Neural progenitor cell (in vitro differentiated cells): ENCODE data around the gene URGCP.

ENCODE experiments used
- CTCF ChIP-seq: fragments of 200-600 bp; sonication (generic); IDR thresholded peaks from 2 replicates; pipeline ENCODE4 v1.5.1; 2017; ENCODE audit warnings: antibody characterized with exemption, mild to moderate bottlenecking
- EZH2 ChIP-seq: fragments of 200-600 bp; sonication (generic); IDR thresholded peaks from 2 replicates; pipeline ENCODE4 v1.6.1; 2017; ENCODE audit warnings: antibody characterized with exemption, mild to moderate bottlenecking, moderate library complexity

- no peak for TF ChIP-seq CTCF
- TF ChIP-seq EZH2 = no peak
Observed at GRCh38 chr7:43921423-43921822, 15.0 kb upstream of the URGCP start.
